DLD1 (cell line): Measurements from ENCODE around the gene CD244.
"Not testable (repeated sequence)": the region's sequence is repeated elsewhere in the genome, so short reads cannot be mapped to it uniquely, and the experiment has no call there.

ENCODE experiments used
- in situ Hi-C: cut with HindIII; loops from 2 replicates; pipeline ENCODE4 v1.10.0; 2017; ENCODE audit warnings: low sequenced_read_pairs

The CD244 gene

DNA sequence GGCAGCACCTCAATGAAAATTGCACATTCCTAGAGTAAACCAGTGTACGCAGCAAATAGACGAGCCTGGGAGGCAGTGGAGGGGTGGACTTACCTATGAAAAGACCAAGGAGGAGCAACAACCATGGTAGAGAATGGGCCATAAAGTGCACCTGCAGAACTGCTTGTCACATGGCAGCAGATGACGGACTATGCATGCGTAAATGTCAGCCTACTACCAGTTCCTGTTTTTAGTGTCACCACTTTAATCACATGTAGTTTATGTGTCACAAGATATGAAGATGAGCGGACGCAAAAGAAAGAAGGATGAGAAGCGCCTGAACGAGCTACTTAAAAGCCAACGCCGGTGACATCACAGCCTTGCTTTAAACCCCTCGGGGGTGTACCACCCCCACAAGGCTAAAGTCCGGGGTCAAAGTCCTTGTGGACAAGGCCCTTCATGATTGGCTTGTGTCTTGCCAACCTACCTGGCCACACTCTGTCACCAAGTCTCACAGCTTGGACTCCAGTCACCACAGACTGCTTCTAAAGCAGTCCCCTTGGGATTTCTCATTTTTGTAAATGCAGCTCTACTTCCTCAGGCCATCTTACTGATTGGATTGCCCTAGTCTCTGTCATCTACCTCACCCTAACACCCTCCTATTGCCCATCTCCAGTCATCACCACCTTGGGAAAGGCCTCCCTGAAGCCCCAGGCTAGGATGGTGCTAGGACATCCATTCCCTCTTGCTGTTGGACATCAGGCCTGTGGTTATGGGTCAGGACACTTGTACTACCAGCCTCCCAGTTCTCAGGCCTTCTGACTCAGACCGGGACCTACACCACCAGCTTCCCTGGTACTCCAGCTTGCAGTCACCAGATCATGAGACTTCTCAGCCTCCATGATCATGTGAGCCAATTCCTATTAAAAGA is 72.7 kb downstream of the CD244 start:
- in situ Hi-C loops: no loop called here

DNA sequence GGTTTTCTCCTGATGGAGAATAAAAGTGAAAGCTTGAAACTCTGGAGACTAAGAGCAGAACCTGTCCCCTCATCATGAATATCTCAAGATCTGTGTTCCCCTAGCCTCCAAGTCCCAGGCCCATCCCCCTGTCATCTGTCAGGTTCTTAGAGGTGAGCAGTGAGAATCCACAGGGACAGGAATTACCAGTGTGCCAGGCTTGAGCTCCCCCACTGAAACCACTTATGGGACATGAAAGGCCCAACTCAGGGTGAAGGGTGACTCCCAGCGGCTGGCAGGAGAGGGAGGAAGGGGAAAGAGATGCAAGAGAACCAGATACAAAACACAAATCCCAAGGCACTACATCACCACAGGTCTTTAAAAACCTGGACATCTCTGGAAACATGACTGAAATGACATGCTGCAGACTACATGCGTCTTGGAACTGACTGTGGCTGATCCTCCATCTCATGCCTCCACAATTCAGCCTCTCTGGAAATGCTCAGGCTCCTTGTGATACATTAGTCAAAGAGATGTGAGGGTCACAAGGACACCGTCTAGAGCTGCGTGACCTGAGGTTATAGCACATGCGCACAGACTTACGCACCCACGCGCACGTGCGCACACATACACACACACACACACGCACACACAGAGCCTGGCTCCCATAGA is 73.5 kb downstream of the CD244 start:
- in situ Hi-C loops: no loop called here

DNA sequence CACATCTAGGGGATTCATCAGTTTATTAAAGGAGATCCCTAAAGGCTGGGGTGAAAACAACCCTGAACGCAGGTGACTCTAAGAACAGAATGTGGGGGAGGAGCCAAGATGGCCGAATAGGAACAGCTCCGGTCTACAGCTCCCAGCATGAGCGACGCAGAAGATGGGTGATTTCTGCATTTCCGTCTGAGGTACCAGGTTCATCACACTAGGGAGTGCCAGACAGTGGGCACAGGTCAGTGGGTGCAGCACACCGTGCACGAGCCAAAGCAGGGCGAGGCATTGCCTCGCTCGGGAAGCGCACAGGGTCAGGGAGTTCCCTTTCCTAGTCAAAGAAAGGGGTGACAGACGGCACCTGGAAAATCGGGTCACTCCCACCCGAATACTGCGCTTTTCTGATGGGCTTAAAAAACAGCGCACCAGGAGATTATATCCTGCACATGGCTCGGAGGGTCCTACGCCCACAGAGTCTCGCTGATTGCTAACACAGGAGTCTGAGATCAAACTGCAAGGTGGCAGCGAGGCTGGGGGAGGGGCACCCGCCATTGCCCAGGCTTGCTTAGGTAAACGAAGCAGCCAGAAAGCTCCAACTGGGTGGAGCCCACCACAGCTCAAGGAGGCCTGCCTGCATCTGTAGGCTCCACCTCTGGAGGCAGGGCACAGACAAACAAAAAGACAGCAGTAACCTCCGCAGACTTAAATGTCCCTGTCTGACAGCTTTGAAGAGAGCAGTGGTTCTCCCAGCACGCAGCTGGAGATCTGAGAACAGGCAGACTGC is 79.5 kb downstream of the CD244 start:
- in situ Hi-C loops: not testable (repeated sequence)

DNA sequence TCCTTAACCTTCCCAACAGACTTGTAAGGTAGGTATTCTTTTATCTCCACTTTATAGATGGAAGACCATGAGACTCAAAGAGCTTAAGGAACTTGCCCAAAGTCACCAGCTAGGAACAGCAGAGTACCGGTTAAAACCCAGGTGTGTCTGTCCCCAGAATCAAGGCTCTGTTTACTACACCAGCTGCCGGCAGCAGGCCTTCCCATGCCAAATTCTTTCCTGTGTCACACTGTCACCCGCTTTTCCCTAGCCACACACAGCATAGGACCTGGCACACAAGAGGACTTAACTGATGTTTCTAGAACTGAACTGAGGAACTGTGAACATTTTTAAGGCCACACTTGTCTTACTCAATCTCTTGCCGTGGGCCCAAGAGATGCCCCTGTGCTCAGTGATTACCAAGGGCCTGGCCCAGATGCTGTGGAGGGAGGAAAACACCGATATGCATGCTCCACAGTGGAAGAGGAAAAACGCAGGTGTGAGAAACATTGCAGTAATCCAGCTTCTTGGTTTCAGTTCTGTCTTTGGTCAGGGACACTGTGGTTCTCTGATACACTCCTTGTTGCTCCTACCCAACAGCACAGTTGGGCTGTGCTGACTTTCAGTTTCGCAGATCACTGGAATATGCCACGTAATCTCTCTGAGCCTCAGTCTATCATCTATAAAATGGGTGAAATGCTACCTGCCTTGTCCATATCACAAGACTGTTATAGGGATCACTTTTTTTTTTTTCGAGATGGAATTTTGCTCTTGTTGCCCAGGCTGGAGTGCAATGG is 80.6 kb downstream of the CD244 start:
- in situ Hi-C loops: no loop called here

DNA sequence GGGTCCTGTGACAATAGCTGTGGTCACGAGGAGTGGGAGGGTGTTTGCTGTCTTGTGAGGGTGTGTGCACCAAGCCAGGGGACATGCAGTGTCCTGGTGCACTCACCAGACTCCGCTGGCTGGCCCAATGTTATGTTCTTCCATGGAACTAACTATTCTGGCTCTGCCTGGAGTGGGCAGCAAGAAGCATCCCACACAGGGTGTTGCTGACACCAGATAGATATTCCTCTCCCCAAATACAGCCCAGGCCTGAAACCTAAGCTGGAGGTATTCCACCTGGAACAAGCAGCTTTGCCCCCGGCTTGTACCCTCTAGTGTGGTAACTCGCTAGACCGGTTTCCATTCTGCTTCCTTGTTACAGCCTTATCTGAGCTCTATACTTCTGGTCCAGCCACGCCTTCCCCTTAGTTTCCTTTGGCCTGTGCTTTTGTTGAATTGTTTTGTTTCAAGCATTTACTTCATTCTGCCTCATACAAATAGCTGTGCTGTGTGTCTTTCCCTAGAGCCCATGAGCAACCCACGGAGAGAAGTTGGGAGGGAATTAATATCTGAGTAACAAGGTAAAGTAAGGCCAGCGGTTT is 81.4 kb downstream of the CD244 start:
- in situ Hi-C loops: no loop called here

DNA sequence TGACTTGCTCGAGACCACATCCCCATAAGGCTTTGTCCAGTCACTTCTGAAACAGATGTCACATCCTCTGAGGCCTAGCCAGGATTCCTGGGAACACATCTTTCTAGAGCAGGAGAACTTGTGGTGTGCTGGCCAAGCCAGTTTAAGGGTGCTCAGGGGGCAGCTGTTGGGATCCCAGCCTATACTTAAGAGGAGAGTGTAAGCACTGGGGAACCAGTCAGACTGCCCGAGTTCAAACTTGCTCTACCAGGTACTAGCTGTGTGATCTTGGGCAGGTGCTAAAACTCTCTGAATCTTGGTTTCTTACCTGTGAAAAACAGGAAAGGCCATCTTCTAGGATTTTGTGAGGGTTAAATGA is 82.3 kb downstream of the CD244 start:
- in situ Hi-C loops: no loop called here
